Astrocyte (in vitro differentiated cells and primary cell): ENCODE data around the gene LNX2. TPM values are rescaled to one million over a fixed set of nuclear protein-coding genes. Genes with fewer than 3 reads are reported as not detected.

Experiments
- DNase-seq: peaks from one replicate; pipeline ENCODE4 v3.0.0-alpha.2; 2010; ENCODE audit warnings: low read depth
- FAIRE-seq: peaks from 2 replicates; lab custom pipeline; 2011; peaks lifted over from hg19 to GRCh38; lab: Jason Lieb, UNC
- H2AFZ ChIP-seq: 2 replicates; pipeline ENCODE4 v1.6.0; 2012; ENCODE audit warnings: low read depth, low read length, inconsistent platforms
- H3K27ac ChIP-seq: 2 replicates; pipeline ENCODE4 v1.5.1; 2011; ENCODE audit warnings: low read depth, low read length, inconsistent platforms
- H3K27me3 ChIP-seq: 2 replicates; pipeline ENCODE4 v1.6.0; 2011; ENCODE audit warnings: low read length, inconsistent platforms; ENCODE audit not compliant: insufficient read depth
- H3K36me3 ChIP-seq: 2 replicates; pipeline ENCODE4 v1.5.1; 2011; ENCODE audit warnings: low read length, inconsistent platforms; ENCODE audit not compliant: insufficient read depth
- H3K4me1 ChIP-seq: 2 replicates; pipeline ENCODE4 v1.5.1; 2011; ENCODE audit warnings: low read length, inconsistent platforms; ENCODE audit not compliant: insufficient read depth
- H3K4me2 ChIP-seq: 2 replicates; pipeline ENCODE4 v1.6.0; 2012; ENCODE audit warnings: low read length, inconsistent platforms
- H3K4me3 ChIP-seq: 2 replicates; pipeline ENCODE4 v1.5.1; 2011; ENCODE audit warnings: low read depth, mild to moderate bottlenecking, low read length, inconsistent platforms; ENCODE audit not compliant: insufficient read depth
- H3K79me2 ChIP-seq: 2 replicates; pipeline ENCODE4 v1.6.0; 2012; ENCODE audit warnings: mild to moderate bottlenecking, low read length, inconsistent platforms; ENCODE audit not compliant: insufficient read depth
- H3K9ac ChIP-seq: 2 replicates; pipeline ENCODE4 v1.6.0; 2012; ENCODE audit warnings: mild to moderate bottlenecking, low read length, inconsistent platforms
- H3K9me3 ChIP-seq: 2 replicates; pipeline ENCODE4 v1.5.1; 2012; ENCODE audit warnings: low read depth, mild to moderate bottlenecking, low read length, inconsistent platforms; ENCODE audit not compliant: insufficient read depth
- H4K20me1 ChIP-seq: 2 replicates; pipeline ENCODE4 v1.6.0; 2012; ENCODE audit warnings: low read length, inconsistent platforms; ENCODE audit not compliant: insufficient read depth
- H3K27ac Mint-ChIP-seq: one replicate; pipeline ENCODE4 v1.8.0; 2021; ENCODE audit warnings: mild to moderate bottlenecking, mixed read lengths; ENCODE audit not compliant: unreplicated experiment
- H3K27me3 Mint-ChIP-seq: one replicate; pipeline ENCODE4 v1.8.0; 2021; ENCODE audit warnings: low read depth, mixed read lengths; ENCODE audit not compliant: unreplicated experiment
- H3K36me3 Mint-ChIP-seq: one replicate; pipeline ENCODE4 v1.8.0; 2021; ENCODE audit warnings: low read depth, mixed read lengths; ENCODE audit not compliant: unreplicated experiment
- H3K4me1 Mint-ChIP-seq: one replicate; pipeline ENCODE4 v1.8.0; 2021; ENCODE audit warnings: low read depth, mixed read lengths; ENCODE audit not compliant: unreplicated experiment
- H3K4me3 Mint-ChIP-seq: one replicate; pipeline ENCODE4 v1.8.0; 2021; ENCODE audit warnings: mild to moderate bottlenecking, moderate library complexity, mixed read lengths; ENCODE audit not compliant: unreplicated experiment
- H3K9me3 Mint-ChIP-seq: one replicate; pipeline ENCODE4 v1.8.0; 2021; ENCODE audit warnings: mild to moderate bottlenecking, mixed read lengths; ENCODE audit not compliant: unreplicated experiment
- EZH2 ChIP-seq: IDR thresholded peaks from 2 replicates; pipeline ENCODE4 v1.6.1; 2012; ENCODE audit warnings: mild to moderate bottlenecking, low read length, inconsistent platforms; ENCODE audit not compliant: insufficient read depth
- total RNA-seq: library from RNA; stranded (reverse); gene quantifications from 2 replicates; pipeline ENCODE4 v1.2.1, GENCODE V29; 2021
- TF ChIP-seq, protein P1 (sequence below): IDR thresholded peaks from 2 replicates; pipeline ENCODE4 v1.5.1; 2011; ENCODE audit warnings: low read depth, mild to moderate bottlenecking, inconsistent platforms, low read length, moderate library complexity; ENCODE audit not compliant: insufficient read depth

The LNX2 gene
- total RNA-seq, 1 donor from 2014 or later = 8.7 TPM

DNA sequence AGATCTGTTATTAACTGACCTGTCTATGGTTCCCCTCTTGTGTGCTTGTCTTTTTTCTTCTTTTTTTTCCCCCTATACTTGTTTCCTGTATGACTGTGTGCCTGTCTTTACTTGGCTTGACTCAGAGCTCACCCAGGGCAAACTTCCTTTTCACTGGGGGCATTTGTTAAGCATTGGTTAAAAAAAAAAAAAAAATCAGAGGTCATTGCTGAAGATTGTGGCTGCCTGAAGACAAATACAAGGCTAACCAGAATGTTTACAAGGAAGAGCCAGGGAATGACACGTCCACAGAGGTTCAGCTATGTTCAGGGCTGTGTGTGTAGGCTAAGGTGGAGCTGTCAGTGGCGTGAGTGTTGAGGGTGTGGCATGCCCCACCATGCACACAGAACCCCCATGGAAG, 47.1 kb downstream of the LNX2 start:
- FAIRE-seq (no peak), DNase-seq (peak; percentile 27)
- no peaks in the 10 kb centered on the region for H3K9me3 ChIP-seq
- Mint-ChIP-seq H3K4me1 (peaks cover 13% of the 10 kb centered on the region), H3K4me3 (no peak overlapping the region), H3K9me3 (no peaks in the 10 kb centered on the region), H3K27me3 (no peaks in the 10 kb centered on the region), H3K36me3 (peaks cover 8% of the 10 kb centered on the region), H3K27ac (peak overlapping the region; percentile 91)
- no peaks in the 10 kb centered on the region for H3K36me3 ChIP-seq
- no peaks in the 10 kb centered on the region for H3K79me2 ChIP-seq
- H3K4me3 ChIP-seq = no peak overlapping the region
- no peaks in the 10 kb centered on the region for H3K27me3 ChIP-seq
- peak overlapping the region; percentile 49 for H3K27ac ChIP-seq
- TF ChIP-seq, protein P1, sequence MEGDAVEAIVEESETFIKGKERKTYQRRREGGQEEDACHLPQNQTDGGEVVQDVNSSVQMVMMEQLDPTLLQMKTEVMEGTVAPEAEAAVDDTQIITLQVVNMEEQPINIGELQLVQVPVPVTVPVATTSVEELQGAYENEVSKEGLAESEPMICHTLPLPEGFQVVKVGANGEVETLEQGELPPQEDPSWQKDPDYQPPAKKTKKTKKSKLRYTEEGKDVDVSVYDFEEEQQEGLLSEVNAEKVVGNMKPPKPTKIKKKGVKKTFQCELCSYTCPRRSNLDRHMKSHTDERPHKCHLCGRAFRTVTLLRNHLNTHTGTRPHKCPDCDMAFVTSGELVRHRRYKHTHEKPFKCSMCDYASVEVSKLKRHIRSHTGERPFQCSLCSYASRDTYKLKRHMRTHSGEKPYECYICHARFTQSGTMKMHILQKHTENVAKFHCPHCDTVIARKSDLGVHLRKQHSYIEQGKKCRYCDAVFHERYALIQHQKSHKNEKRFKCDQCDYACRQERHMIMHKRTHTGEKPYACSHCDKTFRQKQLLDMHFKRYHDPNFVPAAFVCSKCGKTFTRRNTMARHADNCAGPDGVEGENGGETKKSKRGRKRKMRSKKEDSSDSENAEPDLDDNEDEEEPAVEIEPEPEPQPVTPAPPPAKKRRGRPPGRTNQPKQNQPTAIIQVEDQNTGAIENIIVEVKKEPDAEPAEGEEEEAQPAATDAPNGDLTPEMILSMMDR = no peak
- no peak for TF ChIP-seq EZH2
- H2AFZ ChIP-seq = peak overlapping the region; percentile 15
- H3K9ac ChIP-seq = peak overlapping the region; percentile 16
- no peaks in the 10 kb centered on the region for H4K20me1 ChIP-seq
- H3K4me1 ChIP-seq = peaks cover 11% of the 10 kb centered on the region
- peak overlapping the region; percentile 75 for H3K4me2 ChIP-seq

DNA sequence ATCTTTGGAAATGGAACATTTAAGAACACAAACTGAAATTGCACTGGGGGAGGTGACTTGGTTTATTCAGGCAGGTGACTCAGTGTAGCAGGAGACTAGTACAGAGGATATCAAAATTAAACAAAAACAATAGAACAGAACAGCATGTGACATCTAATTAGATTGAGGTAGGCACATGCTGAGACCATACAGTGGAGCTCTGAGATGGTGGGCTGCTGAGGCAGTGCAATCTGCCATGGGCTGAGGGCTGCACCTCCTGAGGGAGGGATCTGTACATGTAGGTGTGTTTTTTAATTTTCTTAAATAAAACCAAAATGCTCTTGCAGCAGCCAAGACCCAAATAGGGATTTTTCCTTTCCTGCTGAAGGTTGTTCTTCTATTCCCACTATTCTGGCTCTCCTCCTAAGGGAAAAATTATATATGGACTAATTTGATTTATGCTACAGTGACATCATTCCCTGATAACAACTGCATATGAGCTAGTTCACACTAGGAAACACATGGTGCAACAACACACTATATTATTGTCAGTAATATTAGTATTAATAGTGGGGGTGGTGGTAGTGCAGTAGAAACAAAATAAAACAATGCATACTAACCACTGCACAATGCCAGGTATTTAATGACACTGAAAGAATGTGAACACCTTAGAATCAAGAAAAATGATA, 48.0 kb downstream of the LNX2 start:
- Mint-ChIP-seq H3K4me1 (peaks cover 13% of the 10 kb centered on the region), H3K27me3 (no peaks in the 10 kb centered on the region), H3K4me3 (no peak overlapping the region), H3K27ac (no peak overlapping the region), H3K9me3 (no peaks in the 10 kb centered on the region), H3K36me3 (peaks cover 8% of the 10 kb centered on the region)
- Histone ChIP-seq H3K27ac (no peak overlapping the region), H3K4me3 (no peak overlapping the region), H3K9ac (no peak overlapping the region), H3K79me2 (no peaks in the 10 kb centered on the region), H3K9me3 (no peaks in the 10 kb centered on the region), H2AFZ (no peak overlapping the region), H3K4me1 (peaks cover 11% of the 10 kb centered on the region), H3K36me3 (no peaks in the 10 kb centered on the region), H3K4me2 (peak overlapping the region; percentile 75), H4K20me1 (no peaks in the 10 kb centered on the region), H3K27me3 (no peaks in the 10 kb centered on the region)
- FAIRE-seq (no peak), DNase-seq (no peak)
- TF ChIP-seq, protein P1 = no peak
- no peak for TF ChIP-seq EZH2

DNA sequence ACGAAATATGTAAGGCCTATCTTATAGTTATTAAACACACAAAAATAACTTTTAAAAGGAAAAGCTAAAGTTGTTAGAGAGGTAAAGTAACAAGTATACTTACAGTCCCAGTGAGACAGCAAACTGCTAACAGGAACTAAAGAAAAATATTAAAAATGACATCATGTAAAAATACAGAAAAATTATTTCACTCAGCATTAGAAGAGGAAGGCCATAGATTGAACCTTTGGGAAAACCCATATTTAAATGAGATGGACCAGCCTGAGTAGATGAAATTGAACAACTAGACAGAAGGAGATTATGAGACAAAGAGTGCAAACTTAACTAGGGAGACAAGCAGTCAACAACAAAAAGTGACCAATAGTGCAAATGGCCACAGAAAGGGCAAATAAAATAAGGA, 49.4 kb downstream of the LNX2 start:
- no peaks in the 10 kb centered on the region for H3K79me2 ChIP-seq
- no peak overlapping the region for H3K4me3 ChIP-seq
- Mint-ChIP-seq H3K4me3 (no peak overlapping the region), H3K4me1 (peaks cover 13% of the 10 kb centered on the region), H3K36me3 (peaks cover 8% of the 10 kb centered on the region), H3K9me3 (no peaks in the 10 kb centered on the region), H3K27ac (no peak overlapping the region), H3K27me3 (no peaks in the 10 kb centered on the region)
- TF ChIP-seq, protein P1 = no peak
- peaks cover 11% of the 10 kb centered on the region for H3K4me1 ChIP-seq
- no peaks in the 10 kb centered on the region for H3K27me3 ChIP-seq
- no peak for FAIRE-seq
- no peaks in the 10 kb centered on the region for H4K20me1 ChIP-seq
- no peak overlapping the region for H3K27ac ChIP-seq
- H2AFZ ChIP-seq = no peak overlapping the region
- H3K9me3 ChIP-seq = no peaks in the 10 kb centered on the region
- no peak overlapping the region for H3K4me2 ChIP-seq
- DNase-seq = no peak
- H3K36me3 ChIP-seq = peaks cover 5% of the 10 kb centered on the region
- no peak overlapping the region for H3K9ac ChIP-seq
